Measurements from ENCODE around the gene BTBD7.

GRCh38 chr14:93274055-93274806 lies 58.6 kb downstream of the BTBD7 start:
- TF ChIP-seq CTCF (IDR thresholded peaks at IDR 0.05 in 2 of 3, conservative IDR thresholded peaks at IDR 0.05 in 1 of 3; ENCODE audit: borderline replicate concordance in 1 of 3, insufficient read depth in 1 of 3, low read depth in 2 of 3, low read length in 2 of 3) (no peak), EZH2 (IDR thresholded peaks at IDR 0.05) (no peak), MAX (IDR thresholded peaks at IDR 0.05) (no peak), ELF1 (IDR thresholded peaks at IDR 0.05; ENCODE audit: borderline replicate concordance, low read depth) (no peak), RAD21 (IDR thresholded peaks at IDR 0.05; ENCODE audit: low read depth) (no peak), EZH2phosphoT487 (IDR thresholded peaks at IDR 0.05; ENCODE audit: borderline replicate concordance) (no peak), CEBPB (IDR thresholded peaks at IDR 0.05; ENCODE audit: low read depth) (no peak), YY1 (IDR thresholded peaks at IDR 0.05; ENCODE audit: extremely low read depth, insufficient replicate concordance, low read depth, low read length) (no peak), FOSL1 (IDR thresholded peaks at IDR 0.05; ENCODE audit: low read depth) (no peak), POLR2AphosphoS5 (IDR thresholded peaks at IDR 0.05; ENCODE audit: low read depth, low read length) (no peak)
- TF ChIP-seq, protein P1, sequence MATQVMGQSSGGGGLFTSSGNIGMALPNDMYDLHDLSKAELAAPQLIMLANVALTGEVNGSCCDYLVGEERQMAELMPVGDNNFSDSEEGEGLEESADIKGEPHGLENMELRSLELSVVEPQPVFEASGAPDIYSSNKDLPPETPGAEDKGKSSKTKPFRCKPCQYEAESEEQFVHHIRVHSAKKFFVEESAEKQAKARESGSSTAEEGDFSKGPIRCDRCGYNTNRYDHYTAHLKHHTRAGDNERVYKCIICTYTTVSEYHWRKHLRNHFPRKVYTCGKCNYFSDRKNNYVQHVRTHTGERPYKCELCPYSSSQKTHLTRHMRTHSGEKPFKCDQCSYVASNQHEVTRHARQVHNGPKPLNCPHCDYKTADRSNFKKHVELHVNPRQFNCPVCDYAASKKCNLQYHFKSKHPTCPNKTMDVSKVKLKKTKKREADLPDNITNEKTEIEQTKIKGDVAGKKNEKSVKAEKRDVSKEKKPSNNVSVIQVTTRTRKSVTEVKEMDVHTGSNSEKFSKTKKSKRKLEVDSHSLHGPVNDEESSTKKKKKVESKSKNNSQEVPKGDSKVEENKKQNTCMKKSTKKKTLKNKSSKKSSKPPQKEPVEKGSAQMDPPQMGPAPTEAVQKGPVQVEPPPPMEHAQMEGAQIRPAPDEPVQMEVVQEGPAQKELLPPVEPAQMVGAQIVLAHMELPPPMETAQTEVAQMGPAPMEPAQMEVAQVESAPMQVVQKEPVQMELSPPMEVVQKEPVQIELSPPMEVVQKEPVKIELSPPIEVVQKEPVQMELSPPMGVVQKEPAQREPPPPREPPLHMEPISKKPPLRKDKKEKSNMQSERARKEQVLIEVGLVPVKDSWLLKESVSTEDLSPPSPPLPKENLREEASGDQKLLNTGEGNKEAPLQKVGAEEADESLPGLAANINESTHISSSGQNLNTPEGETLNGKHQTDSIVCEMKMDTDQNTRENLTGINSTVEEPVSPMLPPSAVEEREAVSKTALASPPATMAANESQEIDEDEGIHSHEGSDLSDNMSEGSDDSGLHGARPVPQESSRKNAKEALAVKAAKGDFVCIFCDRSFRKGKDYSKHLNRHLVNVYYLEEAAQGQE (IDR thresholded peaks at IDR 0.05; ENCODE audit: low read depth), result no peak
